ENCODE measurements around the gene NAP1L4.

The NAP1L4 gene

GRCh38 chr11:2992234-2992996, at the start of gene NAP1L4:
Gene NAP1L4, minus strand, starts transcription at chr11:2992329. Its CDS starts 13,109 bp downstream, at chr11:2979220.
- peak; percentile 97 for DNase-seq

- DNase-seq, result no peak
Observed at GRCh38 chr11:3040881-3041280, 48.8 kb upstream of the NAP1L4 start.

- no peak for DNase-seq
Observed at GRCh38 chr11:3037945-3038271, 45.8 kb upstream of the NAP1L4 start.

- peak; percentile 81 for DNase-seq
Observed at GRCh38 chr11:3037040-3037944, 45.2 kb upstream of the NAP1L4 start.

- DNase-seq, result no peak
Observed at GRCh38 chr11:3036419-3036818, 44.3 kb upstream of the NAP1L4 start.

- DNase-seq, result no peak
Observed at GRCh38 chr11:3035333-3035732, 43.2 kb upstream of the NAP1L4 start.

GRCh38 chr11:3030289-3031070, 38.4 kb upstream of the NAP1L4 start:
- no peak for DNase-seq

- no peak for DNase-seq
Observed at GRCh38 chr11:3028813-3029212, 36.7 kb upstream of the NAP1L4 start.

- no peak for DNase-seq
Observed at GRCh38 chr11:3026803-3027202, 34.7 kb upstream of the NAP1L4 start.

- DNase-seq, result no peak
Observed at GRCh38 chr11:3022982-3023381, 30.9 kb upstream of the NAP1L4 start.

- no peak for DNase-seq
Observed at GRCh38 chr11:3022300-3022967, 30.3 kb upstream of the NAP1L4 start.

GRCh38 chr11:3021125-3021524, 29.0 kb upstream of the NAP1L4 start:
- peak; percentile 22 for DNase-seq

- DNase-seq, result no peak
Observed at GRCh38 chr11:3020011-3020410, 27.9 kb upstream of the NAP1L4 start.

- DNase-seq, result no peak
Observed at GRCh38 chr11:3018596-3018995, 26.5 kb upstream of the NAP1L4 start.

- no peak for DNase-seq
Observed at GRCh38 chr11:3016861-3017260, 24.7 kb upstream of the NAP1L4 start.

- DNase-seq, result no peak
Observed at GRCh38 chr11:3015796-3016195, 23.7 kb upstream of the NAP1L4 start.

- DNase-seq, result no peak
Observed at GRCh38 chr11:3014943-3015342, 22.8 kb upstream of the NAP1L4 start.

GRCh38 chr11:3014057-3014938, 22.2 kb upstream of the NAP1L4 start:
- DNase-seq, result no peak

- no peak for DNase-seq
Observed at GRCh38 chr11:3011891-3012885, 20.1 kb upstream of the NAP1L4 start.

GRCh38 chr11:3010521-3011275, 18.6 kb upstream of the NAP1L4 start:
- DNase-seq, result no peak

All from NCI-H82 (cell line).